Sigmoid colon (tissue), 7 donors: Measurements from ENCODE around the gene ADORA3. TPM values are rescaled to one million over a fixed set of nuclear protein-coding genes. Genes with fewer than 3 reads are reported as not detected.
A peak's percentile ranks its signal among the peaks of the same experiment; 100 is the strongest.

ENCODE experiments used
- DNase-seq: peaks from one replicate; pipeline ENCODE4 v3.0.0-alpha.2; 2019
- H3K27ac ChIP-seq, 4 donors: fragments of 200-600 bp; sonication (generic); one replicate each; pipeline ENCODE4 v1.5.1; 2016 to 2019; ENCODE audit warnings: mild to moderate bottlenecking in 1 of 4
- H3K27me3 ChIP-seq, 3 donors: fragments of 200-600 bp; sonication (generic); one replicate each; pipeline ENCODE4 v1.5.1; 2019; ENCODE audit warnings: mild to moderate bottlenecking in 1 of 3
- H3K36me3 ChIP-seq, 4 donors: fragments of 200-600 bp; sonication (generic); one replicate each; pipeline ENCODE4 v1.5.1; 2016 to 2019
- H3K4me1 ChIP-seq, 4 donors: fragments of 200-600 bp; sonication (generic); one replicate each; pipeline ENCODE4 v1.5.1; 2017 to 2019
- H3K4me3 ChIP-seq, 4 donors: fragments of 200-600 bp; sonication (generic); one replicate each; pipeline ENCODE4 v1.5.1; 2017 to 2019; ENCODE audit warnings: mild to moderate bottlenecking in 2 of 4, moderate library complexity in 1 of 4
- H3K9me3 ChIP-seq, 4 donors: fragments of 200-600 bp in 3 of 4; sonication (generic) in 3 of 4; one replicate each; pipeline versions ENCODE4 v1.5.1 to v1.6.1; 2013 to 2019
- CTCF ChIP-seq, 4 experiments: fragments of 450-650 bp in 3 of 4; fragments of 200-600 bp in 1 of 4; IDR thresholded peaks; one replicate each; pipeline ENCODE4 v1.5.1; 2016 to 2019; ENCODE audit warnings: antibody characterized with exemption in 4 of 4, mild to moderate bottlenecking in 3 of 4, moderate library complexity in 2 of 4
- EP300 ChIP-seq, 4 donors: sonication (generic); formaldehyde crosslinking; IDR thresholded peaks; one replicate each; pipeline ENCODE4 v1.6.1; 2017; ENCODE audit warnings: antibody characterized with exemption in 4 of 4
- POLR2A ChIP-seq, 2 donors: fragments of 450-650 bp; IDR thresholded peaks; one replicate each; pipeline ENCODE4 v1.6.1; 2016; ENCODE audit warnings: antibody characterized with exemption in 2 of 2, mild to moderate bottlenecking in 2 of 2, moderate library complexity in 2 of 2
- POLR2AphosphoS5 ChIP-seq, 4 donors: sonication (generic); formaldehyde crosslinking; IDR thresholded peaks; one replicate each; pipeline ENCODE4 v1.6.1; 2017; ENCODE audit warnings: antibody characterized with exemption in 4 of 4
- WGBS, 2 donors: extraction: QIAGEN DNeasy Blood & Tissue Kit; methylation state at CpG; one replicate each; pipeline ENCODE4 v1.1.7; 2013; 5-methylcytosine and 5-hydroxymethylcytosine counted together
- intact Hi-C: fragments of 100-400 bp; cut with DNase I; formaldehyde crosslinking; loops from one replicate; pipeline ENCODE4 v1.15.1; 2023
- polyA plus RNA-seq, 3 donors: library from polyadenylated mRNA; stranded (reverse); fragments of 200-250 nt; gene quantifications; one replicate each; pipeline ENCODE4 v1.2.3, GENCODE V29; 2013
- total RNA-seq, 4 donors: library from RNA; depleted of rRNA; stranded (reverse); fragments of >200 nt; gene quantifications; one replicate each; pipeline ENCODE4 v1.1.0, GENCODE V29; 2016
- donor health status: healthy with polysubstance abuse.
- donor health status: Bipolar disorder and iron deficiency.
- donor health status: healthy.

Gene ADORA3
- total and polyA plus RNA-seq, 7 donors, result 3.0 to 20.6 (median 9.1) TPM

DNA sequence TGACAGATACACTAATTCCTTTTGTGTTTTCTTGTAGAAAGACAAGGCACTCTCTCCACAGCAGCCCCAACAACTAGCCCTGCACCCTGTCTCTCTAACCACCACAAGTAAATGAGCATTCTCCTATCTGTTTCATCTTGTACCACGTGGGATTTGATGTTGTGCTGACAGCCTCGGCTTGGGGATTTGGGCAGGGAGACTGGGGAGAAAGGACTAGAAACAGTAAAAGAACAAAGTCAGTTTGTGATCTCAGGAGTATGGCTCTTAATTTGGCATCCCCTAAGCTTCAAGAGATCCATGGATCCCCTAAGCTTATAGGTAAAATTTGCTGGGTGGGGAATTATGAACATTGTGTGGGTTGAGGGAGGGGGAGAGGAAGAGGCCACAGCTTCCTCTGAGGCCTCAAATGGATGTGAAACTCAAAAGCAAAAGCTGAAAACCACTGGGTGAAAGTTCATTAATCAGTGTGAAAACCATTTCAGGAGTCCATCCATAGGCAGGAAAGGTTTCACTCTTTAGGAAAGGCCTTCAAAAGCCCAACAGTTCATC is 26.6 kb downstream of the ADORA3 start:
- Histone ChIP-seq H3K27ac (peak overlapping the region in 2 of 4 donors; percentile 18 to 48), H3K4me1 (peaks cover 0 to 10% (median 3%) of the 10 kb centered on the region in 4 donors), H3K36me3 (peaks cover 0 to 8% (median 0%) of the 10 kb centered on the region in 4 donors), H3K4me3 (no peak overlapping the region), H3K27me3 (no peaks in the 10 kb centered on the region), H3K9me3 (no peaks in the 10 kb centered on the region)
- no peak for DNase-seq
- WGBS, 2 donors, result 37 to 75% methylated on average over 2 of the region's 2 CpGs
- intact Hi-C loops, result no loop called here
- TF ChIP-seq POLR2A (IDR thresholded peaks at IDR 0.05) (no peak), POLR2AphosphoS5 (IDR thresholded peaks at IDR 0.05) (no peak), EP300 (IDR thresholded peaks at IDR 0.05) (no peak), CTCF (IDR thresholded peaks at IDR 0.05) (no peak)

DNA sequence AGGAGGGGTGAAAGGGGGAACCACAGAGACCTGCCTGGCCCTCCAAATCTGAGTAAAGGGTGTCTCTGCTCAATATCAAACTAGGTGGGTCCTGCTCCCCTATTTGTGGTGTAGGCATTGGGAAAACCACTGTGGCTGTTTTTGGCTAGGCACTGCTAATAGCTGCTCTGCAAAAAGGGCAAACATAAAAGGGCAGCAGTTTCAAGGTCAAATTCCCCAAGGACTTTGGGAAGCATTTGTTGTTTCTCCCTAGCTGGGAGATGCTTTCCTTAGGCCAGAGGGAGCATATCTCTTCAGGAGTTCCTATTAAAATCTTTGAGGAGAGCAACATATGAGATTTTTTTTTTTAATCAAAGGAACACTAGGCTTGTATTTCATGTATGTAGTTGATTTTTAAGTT is 27.2 kb downstream of the ADORA3 start:
- Histone ChIP-seq H3K27me3 (no peaks in the 10 kb centered on the region), H3K9me3 (no peaks in the 10 kb centered on the region), H3K4me3 (peak overlapping the region in 1 of 4 donors; percentile 32), H3K4me1 (peaks cover 0 to 4% (median 0%) of the 10 kb centered on the region in 4 donors), H3K36me3 (peaks cover 2 to 14% (median 4%) of the 10 kb centered on the region in 4 donors), H3K27ac (peak overlapping the region in 1 of 4 donors; percentile 48)
- intact Hi-C loops, result no loop called here
- no peak for DNase-seq
- TF ChIP-seq POLR2AphosphoS5 (IDR thresholded peaks at IDR 0.05) (no peak), EP300 (IDR thresholded peaks at IDR 0.05) (no peak), CTCF (IDR thresholded peaks at IDR 0.05) (no peak), POLR2A (IDR thresholded peaks at IDR 0.05) (no peak)

- Histone ChIP-seq H3K36me3 (peaks cover 5 to 19% (median 6%) of the 10 kb centered on the region in 4 donors), H3K9me3 (no peaks in the 10 kb centered on the region), H3K4me3 (peak overlapping the region in 1 of 4 donors; percentile 32), H3K27ac (peak overlapping the region in 1 of 4 donors; percentile 48), H3K4me1 (no peaks in the 10 kb centered on the region), H3K27me3 (no peaks in the 10 kb centered on the region)
- TF ChIP-seq POLR2AphosphoS5 (IDR thresholded peaks at IDR 0.05) (no peak), CTCF (IDR thresholded peaks at IDR 0.05) (no peak), EP300 (IDR thresholded peaks at IDR 0.05) (no peak), POLR2A (IDR thresholded peaks at IDR 0.05) (no peak)
- 64 to 67% methylated on average over 5 of the region's 5 CpGs for WGBS, 2 donors
- DNase-seq, result no peak
- intact Hi-C loops, result no loop called here
Measured at GRCh38 chr1:111475701-111476100, 27.7 kb downstream of the ADORA3 start.

DNA sequence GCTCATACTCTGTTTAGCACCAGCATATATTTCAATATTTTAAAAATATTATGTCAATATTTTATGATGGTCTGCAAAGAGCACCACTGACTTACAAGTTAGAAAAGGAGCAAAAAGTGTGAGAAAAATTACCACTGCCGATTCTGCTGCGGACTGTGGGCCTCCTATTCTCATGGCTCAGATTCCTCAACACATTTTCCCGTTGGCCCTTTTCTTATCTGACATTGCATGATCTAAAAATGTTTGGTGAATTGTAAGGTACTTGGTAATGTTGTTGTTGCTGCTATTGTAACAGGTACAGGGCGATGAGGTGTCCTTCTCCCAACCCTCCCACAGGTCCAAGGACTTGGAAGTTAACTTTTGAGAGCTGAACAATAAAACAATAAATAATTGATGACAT is 28.9 kb downstream of the ADORA3 start:
- no peaks in the 10 kb centered on the region for H3K27me3 ChIP-seq
- peak overlapping the region; percentile 29 to 48 (median 34) for H3K27ac ChIP-seq
- H3K4me3 ChIP-seq, result peak overlapping the region in 3 of 4 donors; percentile 9 to 32 (median 14)
- no peaks in the 10 kb centered on the region for H3K9me3 ChIP-seq
- H3K36me3 ChIP-seq, result peaks cover 10 to 31% (median 13%) of the 10 kb centered on the region in 4 donors
- WGBS, 2 donors, result 67 to 87% methylated on average over 4 of the region's 4 CpGs
- DNase-seq, result no peak
- no peaks in the 10 kb centered on the region for H3K4me1 ChIP-seq
- intact Hi-C loops, result no loop called here
- TF ChIP-seq EP300 (IDR thresholded peaks at IDR 0.05), result no peak
- TF ChIP-seq CTCF (IDR thresholded peaks at IDR 0.05), result no peak
- TF ChIP-seq POLR2AphosphoS5 (IDR thresholded peaks at IDR 0.05), result no peak
- TF ChIP-seq POLR2A (IDR thresholded peaks at IDR 0.05), result no peak

- intact Hi-C loops, result no loop called here
- Histone ChIP-seq H3K4me3 (peak overlapping the region in 3 of 4 donors; percentile 9 to 32 (median 14)), H3K9me3 (no peaks in the 10 kb centered on the region), H3K36me3 (peaks cover 11 to 35% (median 16%) of the 10 kb centered on the region in 4 donors), H3K27me3 (no peaks in the 10 kb centered on the region), H3K4me1 (no peaks in the 10 kb centered on the region), H3K27ac (peak overlapping the region; percentile 29 to 48 (median 34))
- 59 to 78% methylated on average over 5 of the region's 5 CpGs for WGBS, 2 donors
- no peak for DNase-seq
- TF ChIP-seq POLR2AphosphoS5 (IDR thresholded peaks at IDR 0.05) (no peak), CTCF (IDR thresholded peaks at IDR 0.05) (no peak), POLR2A (IDR thresholded peaks at IDR 0.05) (no peak), EP300 (IDR thresholded peaks at IDR 0.05) (no peak)
Measured at GRCh38 chr1:111474106-111474505, 29.3 kb downstream of the ADORA3 start.
